ENCODE results near the gene UNC5A.

UNC5A gene

DNA sequence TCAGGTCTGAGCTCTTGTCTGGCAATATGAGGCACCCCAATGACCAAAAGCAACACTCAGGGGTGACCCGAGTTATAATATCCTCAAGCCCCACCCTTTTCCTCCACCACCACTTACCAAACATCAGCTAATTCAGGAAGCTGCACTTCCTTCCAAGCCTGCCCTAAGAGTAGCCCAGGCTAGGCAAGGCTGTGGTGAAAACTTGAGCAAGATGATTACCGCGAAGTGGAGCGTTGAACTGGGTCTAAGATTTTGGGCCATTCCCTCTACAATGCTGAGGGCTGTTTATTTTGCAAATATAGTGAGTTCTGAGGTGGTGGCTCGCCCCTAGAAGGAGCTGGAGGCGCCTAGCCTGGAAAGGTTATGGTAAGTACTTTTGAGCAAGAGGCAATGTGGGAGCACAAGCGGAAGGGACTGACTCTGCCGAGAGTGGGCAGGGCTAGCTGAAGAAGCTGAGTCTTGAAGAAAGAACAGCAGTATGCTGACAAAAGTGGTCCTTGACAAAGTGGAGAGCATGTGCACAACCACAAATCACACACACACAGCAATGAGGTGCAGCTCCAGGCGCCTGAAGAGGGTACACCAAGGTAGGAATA lies 89.0 kb downstream of the UNC5A start, which contains the start of gene HK3:
HK3 (minus strand) TSS at position 51 of the 596 bp plus-strand sequence. CDS start 3,187 bp downstream, outside the sequence.
- no peak for DNase-seq (ENCODE audit: low spot score)

DNA sequence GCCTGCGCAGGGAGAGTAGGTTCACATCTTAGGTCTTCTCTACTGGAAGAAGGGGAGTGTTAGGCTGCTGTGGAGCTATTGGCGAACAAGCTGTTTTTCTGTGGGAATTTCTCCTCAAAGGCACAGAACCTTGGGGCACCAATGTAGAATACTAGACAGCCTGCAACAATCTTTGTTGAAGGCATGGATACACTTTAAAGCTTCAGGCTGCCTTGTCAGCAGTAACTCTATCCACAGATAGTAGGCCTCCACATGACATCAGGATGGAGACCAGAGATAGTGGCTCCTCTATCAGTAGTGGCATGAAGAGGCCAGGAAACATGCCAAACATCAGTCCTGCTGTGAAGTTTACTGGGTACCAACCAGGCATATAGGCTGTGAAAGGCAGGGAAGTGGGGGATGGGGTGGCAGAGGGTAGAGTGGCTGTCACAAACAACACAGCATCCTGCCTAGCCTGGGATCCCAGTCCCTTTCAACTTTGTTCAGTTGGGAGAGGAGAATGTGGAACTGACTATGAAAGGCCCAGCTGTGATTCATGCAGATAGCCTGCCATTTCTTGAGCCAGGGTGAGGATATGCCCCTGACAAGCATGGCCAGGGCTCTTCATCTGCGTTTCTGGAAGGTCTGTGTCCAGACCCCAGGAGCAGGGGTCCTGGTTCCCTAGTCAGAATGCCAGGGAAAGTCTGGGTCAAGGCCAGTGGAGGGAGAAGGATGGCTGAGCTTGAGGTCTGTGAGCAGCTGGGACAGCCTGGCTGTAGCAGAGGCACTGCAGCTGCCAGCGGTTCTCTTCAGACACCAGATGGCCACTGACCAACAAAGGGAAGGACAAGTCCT lies 89.8 kb downstream of the UNC5A start:
- DNase-seq (ENCODE audit: low spot score) = peak; percentile 48

DNA sequence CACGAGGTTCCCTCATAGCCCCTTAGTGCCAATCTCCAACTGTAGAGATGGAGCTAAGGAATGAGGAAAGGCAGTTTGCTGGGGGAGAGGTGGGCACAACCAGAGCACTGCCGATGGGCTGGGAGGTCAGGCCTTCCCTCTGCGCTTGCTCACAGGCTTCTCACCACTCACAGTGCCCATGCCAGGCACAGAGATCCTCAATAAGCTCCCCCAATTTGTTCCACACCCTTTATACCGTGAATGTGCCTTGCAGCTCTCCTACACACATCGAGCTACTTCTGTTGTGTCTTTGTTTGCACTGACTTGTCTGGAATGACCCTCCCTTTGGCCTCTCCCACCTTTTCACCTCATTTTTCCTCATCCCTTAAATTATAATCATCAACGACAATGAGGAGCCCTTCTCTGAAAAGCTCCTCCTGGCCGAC lies 90.4 kb downstream of the UNC5A start:
- no peak for DNase-seq (ENCODE audit: low spot score)

DNA sequence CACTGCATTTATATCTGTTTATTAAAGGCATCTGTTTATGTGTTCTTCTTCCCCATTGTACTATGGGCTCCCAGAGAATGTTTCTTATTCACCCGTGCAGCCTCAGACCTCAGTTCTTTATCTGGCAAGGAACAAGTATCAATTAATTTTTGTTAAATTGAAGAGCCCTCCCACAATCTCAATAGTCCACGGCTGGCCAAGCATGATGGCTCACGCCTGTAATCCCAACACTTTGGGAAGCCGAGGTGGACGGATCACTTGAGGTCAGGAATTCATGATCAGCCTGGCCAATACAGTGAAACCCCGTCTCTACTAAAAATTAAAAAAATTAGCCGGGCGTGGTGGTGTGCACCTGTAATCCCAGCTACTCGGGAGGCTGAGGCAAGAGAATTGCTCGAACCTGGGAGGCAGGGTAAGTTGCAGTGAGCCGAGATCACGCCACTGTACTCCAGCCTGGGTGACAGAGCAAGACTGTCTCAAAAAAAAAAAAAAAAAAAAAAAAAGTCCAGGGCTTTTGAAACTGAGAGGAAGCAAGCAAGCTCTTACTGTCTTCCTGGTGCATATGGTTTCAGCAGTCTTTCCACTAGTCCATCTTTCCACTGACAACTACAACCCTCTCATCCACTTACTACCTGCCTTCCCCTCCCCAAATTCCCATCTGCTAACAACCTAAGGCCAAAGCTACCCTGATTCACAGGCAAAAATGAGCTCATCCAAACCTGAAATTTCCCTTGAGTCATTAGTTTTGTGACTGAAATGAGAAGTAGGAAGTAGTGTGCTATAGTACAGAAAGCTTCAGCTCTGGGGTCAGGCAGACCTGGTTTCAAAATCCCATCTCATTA lies 91.1 kb downstream of the UNC5A start:
- DNase-seq (ENCODE audit: low spot score) = peak; percentile 14

DNA sequence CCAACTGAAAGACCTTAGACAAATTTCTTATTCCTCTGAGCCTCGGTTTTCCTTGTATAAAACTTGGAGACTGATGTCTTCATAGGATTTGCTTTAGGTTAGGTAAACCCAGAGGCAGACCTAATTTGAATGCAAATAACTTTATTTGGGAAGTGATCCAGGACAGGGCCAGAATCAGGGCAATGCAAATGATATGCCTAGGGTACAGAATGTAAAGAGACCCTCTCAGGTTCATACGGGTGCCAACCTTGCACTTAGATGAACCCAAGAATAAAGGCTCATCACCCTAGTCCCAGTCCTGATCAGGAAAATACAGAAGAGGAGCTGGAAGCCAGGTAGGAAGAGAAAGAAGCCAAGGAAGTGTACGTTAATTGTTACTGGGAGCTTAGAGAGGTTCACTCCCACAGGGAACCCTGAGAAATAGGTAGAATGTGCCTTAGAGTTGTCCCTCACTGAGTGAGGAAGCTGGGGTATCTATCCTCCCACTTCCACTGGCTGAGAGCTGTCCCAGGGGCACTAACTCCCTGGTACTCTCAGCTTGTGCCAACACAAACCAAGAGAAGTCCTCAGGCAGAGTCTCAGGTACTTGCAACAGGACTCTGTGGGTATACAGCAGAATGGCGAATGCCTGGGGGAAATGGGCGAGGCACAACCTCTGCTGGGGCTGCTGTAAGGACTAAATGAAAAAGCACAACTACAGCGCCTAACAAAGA lies 91.9 kb downstream of the UNC5A start:
- no peak for DNase-seq (ENCODE audit: low spot score)

DNA sequence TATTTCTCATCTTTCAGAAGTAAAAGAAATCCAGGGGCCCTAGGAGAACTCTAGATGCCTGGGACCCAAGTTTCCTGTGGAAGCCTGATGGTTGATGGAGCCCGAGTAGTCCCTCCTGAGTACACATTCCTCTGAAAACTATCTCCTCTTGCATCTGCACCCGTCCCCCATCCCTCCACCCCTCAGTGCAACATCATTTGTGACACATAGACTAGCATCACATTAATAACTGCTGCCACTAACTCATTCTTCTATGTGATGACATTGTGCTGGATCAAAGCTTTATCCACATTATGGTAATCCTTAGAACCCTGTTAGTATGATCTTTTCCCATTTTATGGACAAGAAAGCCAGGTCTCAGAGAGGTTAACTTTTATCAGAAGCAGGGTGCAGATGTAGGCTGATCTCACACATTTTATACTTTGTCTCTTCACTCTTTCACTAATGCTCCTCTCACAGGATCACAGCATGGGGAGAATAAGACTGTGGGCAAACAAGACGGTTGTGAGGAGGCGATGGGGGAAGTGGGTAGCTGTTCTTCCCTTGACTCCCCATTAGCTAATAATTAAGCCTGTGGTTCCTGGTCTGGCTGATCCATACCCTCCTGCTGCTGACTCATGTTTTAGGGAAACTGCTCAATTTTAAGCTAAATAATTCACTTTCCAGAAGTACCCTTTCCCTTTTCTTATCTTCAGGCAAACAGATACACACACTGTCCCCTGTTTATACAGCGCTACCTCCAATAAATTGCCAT lies 92.7 kb downstream of the UNC5A start:
- DNase-seq (ENCODE audit: low spot score) = no peak

DNA sequence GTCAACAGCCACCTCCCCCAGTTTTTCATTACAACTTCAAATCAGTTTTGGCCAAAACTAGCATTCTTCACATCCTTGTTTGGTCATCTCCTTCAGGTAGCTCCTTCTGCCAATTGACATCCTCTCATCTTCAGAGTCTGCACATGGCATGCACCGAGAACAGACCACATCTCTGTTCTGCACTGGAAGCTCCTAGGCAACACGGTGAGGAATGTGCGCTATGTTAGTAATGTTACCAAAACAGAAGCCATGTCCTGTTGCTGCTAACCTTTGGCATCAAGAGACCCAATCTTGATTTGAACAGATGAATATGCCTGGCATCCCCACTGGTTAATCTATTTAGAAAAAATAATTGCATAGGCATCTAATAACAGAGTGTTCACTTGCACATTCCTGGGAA lies 93.9 kb downstream of the UNC5A start:
- no peak for DNase-seq (ENCODE audit: low spot score)

DNA sequence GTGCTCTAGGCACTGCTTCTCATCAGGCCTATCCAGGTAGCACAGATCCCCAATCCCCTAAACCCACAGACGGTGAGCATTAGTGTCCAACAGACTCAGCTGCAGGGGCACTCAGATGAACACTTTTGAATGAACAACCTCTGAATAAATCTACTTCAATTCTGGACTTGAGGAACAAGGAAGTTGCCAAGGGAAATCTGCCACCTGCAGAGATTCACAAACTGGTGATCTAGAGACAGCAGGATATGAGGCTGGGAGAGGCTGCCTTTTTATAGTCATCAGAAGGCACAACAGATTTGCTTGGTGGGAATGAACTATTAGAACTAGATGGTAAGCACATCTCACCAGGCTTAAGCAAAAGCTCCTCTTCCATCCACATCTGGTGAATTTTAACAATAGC lies 95.8 kb downstream of the UNC5A start:
- no peak for DNase-seq (ENCODE audit: low spot score)

DNA sequence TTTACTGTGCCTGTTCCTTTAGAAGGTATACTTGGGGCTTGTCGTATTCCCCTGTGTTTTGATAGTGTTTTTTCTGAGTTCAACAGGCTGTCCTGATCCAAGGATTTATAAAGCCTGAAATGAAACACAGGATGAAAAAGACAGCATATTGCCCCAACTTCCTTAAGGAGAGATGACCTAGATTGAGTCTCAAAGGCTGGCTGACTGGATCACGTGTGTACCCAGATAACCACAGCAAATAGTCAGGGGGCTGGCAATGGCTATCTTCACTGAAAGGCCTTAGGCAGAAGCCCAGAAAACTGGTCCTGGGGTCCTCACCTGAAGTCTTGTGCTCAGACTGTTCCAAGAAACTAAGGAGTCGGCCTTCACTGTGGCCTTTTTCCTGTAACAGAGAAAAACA lies 96.4 kb downstream of the UNC5A start:
- DNase-seq (ENCODE audit: low spot score) = no peak

DNA sequence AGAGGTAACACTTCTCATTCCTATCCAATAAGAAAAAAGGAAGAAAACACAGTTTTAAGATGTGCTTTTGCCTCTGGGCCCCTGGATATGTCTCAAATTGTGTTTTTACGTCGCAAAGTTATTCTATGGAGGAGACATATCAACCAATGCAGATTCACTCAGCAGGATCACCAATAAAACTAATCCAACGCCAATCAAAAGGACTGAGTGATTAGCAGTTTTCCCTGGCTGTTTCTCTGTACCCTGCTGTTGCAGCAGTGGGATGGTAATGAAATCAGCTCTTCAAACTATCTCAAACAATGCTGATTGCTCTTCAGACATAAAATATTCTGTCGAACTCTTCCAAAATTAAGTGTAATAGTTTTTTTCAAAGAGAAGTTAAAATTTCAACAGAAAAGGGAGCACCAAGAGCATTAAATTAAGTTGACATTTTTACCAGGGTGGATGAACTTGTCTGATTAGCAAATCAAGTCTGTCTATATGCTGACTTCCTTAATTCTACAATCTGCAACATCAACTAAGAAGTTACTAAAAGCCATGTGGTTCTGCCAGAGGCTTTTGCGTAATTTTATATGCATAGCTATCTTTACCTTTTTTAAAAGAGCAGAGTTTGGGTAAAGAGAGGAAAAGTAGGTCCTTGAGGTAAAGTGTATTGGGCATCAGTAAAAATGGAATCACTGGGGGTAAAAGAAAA lies 98.5 kb downstream of the UNC5A start:
- DNase-seq (ENCODE audit: low spot score) = no peak

DNA sequence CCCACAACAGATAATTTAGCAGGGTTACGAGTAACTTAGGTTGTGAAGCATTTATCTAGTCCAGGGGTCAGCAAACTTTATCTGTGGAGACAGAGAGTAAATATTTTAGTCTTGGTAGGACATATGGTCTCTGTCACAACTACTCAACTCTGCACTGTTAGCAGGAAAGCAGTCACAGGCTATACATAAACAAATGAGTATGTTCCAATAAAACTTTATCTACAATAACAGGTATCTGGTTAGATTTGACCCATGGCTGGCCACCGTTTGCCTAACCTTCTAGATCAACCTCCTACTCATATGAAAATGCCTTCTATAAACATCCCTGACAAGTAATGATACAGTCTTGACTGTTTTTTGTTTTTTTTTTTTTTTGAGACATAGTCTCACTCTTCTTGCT lies 101.8 kb downstream of the UNC5A start:
- DNase-seq (ENCODE audit: low spot score) = no peak

DNA sequence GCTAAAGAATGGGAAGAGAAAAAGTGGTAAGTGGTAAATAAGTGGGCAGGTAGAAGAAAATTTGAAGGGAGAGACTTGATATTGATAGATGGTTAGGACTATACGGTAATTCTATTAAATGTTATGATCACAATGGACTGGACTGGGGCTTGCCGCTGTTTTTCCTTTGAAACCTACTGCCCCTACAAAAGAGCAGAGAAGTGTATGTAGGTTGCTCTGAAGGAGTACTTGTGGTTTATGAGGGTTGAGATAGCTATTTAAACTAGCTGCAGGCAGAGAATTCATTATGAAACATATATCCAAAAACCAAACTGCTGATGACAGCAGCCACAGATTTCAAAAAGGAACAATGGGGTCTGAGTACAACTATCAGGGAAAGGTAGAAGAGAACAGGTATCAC lies 105.5 kb downstream of the UNC5A start:
- no peak for DNase-seq (ENCODE audit: low spot score)

DNA sequence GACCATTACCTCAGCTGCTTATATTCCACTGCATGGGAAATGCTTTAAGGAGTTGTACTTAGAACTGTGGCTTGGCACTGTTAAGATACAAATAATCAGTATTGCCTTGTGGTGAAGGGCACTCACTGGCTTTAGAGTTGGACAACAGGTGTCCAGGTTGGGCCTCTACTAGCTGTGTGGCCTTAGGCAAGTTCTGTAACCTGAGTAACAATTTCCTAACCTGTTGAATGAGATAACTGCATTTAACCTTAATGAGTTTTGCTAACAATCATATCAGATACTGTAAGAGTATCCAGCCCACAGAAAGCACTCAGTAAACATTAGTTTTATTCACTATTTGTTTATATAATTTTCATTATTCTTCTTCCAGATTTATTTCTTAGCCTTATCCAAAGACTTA lies 106.0 kb downstream of the UNC5A start:
- DNase-seq (ENCODE audit: low spot score) = no peak

DNA sequence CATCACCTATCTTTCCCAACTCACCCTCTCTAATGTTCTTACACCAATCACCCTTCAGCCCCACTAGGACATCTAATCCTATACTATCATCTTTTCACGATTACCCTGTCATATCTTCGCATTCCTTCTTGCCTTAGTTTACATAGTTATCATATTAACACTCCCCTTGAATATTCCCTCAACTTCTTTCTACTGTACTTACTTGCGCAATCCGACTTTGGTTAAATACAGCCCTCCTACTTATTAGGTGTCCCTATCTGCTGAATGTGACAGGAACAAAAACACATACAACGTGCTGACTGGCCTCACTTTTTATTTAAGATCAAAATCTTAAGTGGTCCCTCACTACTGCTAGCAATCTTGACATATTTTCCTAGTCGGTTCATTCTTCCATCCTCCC lies 108.3 kb downstream of the UNC5A start:
- no peak for DNase-seq (ENCODE audit: low spot score)

DNA sequence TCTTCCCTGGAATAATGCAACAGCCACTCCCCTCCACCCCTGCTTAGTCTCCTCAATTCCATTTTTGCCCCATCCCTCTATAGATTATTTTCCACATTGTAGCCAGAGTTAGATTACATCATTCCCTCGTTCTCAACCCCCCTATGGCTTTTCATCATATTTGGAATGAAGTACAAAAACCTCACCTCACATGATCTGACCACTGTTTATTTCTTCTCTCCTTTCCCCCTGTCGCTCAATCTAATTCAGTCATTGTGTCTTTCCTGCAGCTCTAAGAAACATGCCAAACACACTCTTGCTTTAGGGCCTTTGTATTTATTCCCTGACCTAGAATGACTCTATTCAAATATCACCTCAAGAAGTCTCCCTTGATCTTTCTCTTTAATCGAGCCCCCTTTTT lies 111.4 kb downstream of the UNC5A start:
- no peak for DNase-seq (ENCODE audit: low spot score)

DNA sequence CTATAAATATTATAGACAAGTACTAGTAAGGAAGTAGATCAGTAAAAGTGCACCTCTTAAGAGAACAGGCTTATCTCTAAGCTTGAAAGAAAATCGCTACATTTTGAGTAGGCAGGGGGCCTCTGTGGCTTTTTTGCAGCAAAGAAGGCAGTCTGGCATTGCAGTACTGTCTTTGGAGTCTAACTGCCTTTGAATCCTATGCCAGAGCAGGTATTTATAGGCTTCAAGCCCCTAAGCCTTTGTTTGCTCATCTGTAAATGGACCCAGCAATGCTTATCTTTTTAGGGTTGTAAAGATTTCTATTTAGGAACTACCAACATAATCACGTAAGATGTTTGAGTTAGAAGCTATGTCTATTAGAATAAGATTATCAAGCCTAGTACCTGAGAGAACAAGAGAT lies 112.5 kb downstream of the UNC5A start:
- no peak for DNase-seq (ENCODE audit: low spot score)

DNA sequence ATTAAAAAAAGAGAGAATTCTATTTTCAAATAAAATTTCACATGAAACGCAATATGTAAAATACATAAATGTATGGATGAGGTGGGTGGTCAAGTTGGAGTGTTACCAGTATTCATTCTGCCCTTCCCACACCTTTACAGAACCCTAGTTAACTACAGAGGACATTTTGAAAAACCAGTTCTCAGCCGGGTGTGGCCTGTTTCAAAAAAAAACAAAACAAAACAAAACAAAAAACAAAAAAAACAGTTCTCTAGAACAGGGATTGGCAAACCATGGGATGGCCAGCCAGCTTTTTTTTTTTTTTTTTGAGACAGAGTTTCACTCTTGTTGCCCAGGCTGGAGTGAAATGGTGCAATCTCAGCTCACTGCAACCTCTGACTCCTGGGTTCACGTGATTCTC lies 117.2 kb downstream of the UNC5A start:
- DNase-seq (ENCODE audit: low spot score) = no peak

DNA sequence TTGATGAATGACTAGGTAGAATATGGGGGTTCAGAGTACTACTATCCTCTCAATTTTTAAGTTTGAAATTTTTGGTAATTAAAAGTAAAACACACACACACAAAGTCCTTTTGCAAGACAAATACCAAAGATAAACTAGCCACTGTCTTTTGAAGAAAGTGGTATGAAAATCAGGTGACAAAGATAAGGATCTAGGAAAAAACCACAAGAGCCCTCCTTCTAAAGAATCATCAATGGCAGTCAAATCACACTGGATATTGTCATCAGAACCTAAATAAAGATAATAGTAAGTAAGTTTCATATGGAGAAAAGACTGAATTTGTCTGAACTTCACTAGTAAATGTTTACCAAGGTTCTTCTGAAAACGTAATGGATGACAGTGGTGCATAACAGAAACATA lies 119.3 kb downstream of the UNC5A start:
- DNase-seq (ENCODE audit: low spot score) = no peak

Data from globus pallidus (tissue), 1 donor.